Panc1 (cell line): ENCODE measurements around the gene STARD8. TPM values are rescaled to one million over a fixed set of nuclear protein-coding genes. Genes with fewer than 3 reads are reported as not detected.

Experiments
- ATAC-seq: fragments of 200-7000 bp; cut with Tn5 transposase; 2 replicates; pipeline ENCODE4 v1.9.1; 2020; ENCODE audit warnings: mild to moderate bottlenecking, moderate library complexity
- BruUV-seq: library from RNA; stranded (reverse); fragments of 400-500 nt; replicated peaks from 2 replicates; lab custom pipeline; 2021; lab: Mats Ljungman, UMichigan
- CTCF ChIA-PET: fragments of 300-600 bp; sonication (Branson Sonifier 250); formaldehyde crosslinking; loops from one replicate; lab custom pipeline; 2022; ENCODE audit warnings: antibody characterized with exemption; lab: Charles Lee
- POLR2A ChIA-PET: fragments of 300-600 bp; sonication (Branson Sonifier 250); formaldehyde crosslinking; loops from one replicate; lab custom pipeline; 2022; ENCODE audit warnings: antibody characterized with exemption; lab: Charles Lee
- DNase-seq: peaks from one replicate; pipeline ENCODE4 v3.0.0-alpha.2; 2010; ENCODE audit warnings: low read depth, low spot score
- H3K27ac ChIP-seq: 2 replicates; pipeline ENCODE4 v1.5.1; 2011; ENCODE audit warnings: mild to moderate bottlenecking, low read length, inconsistent platforms
- H3K27me3 ChIP-seq: fragments of 200-500 bp; sonication (Bioruptor generic); 2 replicates; pipeline ENCODE4 v1.6.0; 2014; ENCODE audit warnings: low read length, inconsistent platforms; ENCODE audit not compliant: control insufficient read depth, insufficient read depth
- H3K36me3 ChIP-seq: fragments of 200-500 bp; sonication (Bioruptor generic); 2 replicates; pipeline ENCODE4 v1.5.1; 2014; ENCODE audit warnings: inconsistent platforms, mild to moderate bottlenecking, low read length, moderate library complexity; ENCODE audit not compliant: control insufficient read depth, insufficient read depth
- H3K4me1 ChIP-seq: 2 replicates; pipeline ENCODE4 v1.5.1; 2011; ENCODE audit warnings: inconsistent platforms, mild to moderate bottlenecking, low read length, moderate library complexity; ENCODE audit not compliant: control insufficient read depth, insufficient read depth
- H3K4me3 ChIP-seq, 2 experiments: 2 replicates each; pipeline ENCODE4 v1.5.1; 2011 to 2012; ENCODE audit warnings: low read depth in 2 of 2, low read length in 2 of 2, mild to moderate bottlenecking in 2 of 2, inconsistent platforms in 1 of 2, moderate library complexity in 1 of 2
- H3K9me3 ChIP-seq: fragments of 200-500 bp; sonication (Bioruptor generic); 2 replicates; pipeline ENCODE4 v1.5.1; 2014; ENCODE audit warnings: low read depth, mild to moderate bottlenecking, inconsistent platforms, low read length, moderate library complexity; ENCODE audit not compliant: control insufficient read depth, insufficient read depth
- CTCF ChIP-seq: fragments of 450-650 bp; IDR thresholded peaks from 2 replicates; pipeline ENCODE4 v1.5.1; 2017; ENCODE audit warnings: mild to moderate bottlenecking
- POLR2AphosphoS5 ChIP-seq: IDR thresholded peaks from 2 replicates; pipeline ENCODE4 v1.6.1; 2012; ENCODE audit warnings: mild to moderate bottlenecking, low read depth, low read length, moderate library complexity
- REST ChIP-seq, 2 experiments: IDR thresholded peaks; 2 replicates each; pipeline ENCODE4 v1.6.1; 2011 to 2012; ENCODE audit warnings: low read depth in 2 of 2, control low read depth in 1 of 2, low read length in 1 of 2, mild to moderate bottlenecking in 1 of 2, moderate library complexity in 1 of 2; ENCODE audit not compliant: insufficient read depth in 1 of 2
- SIN3A ChIP-seq: IDR thresholded peaks from 2 replicates; pipeline ENCODE4 v1.6.1; 2012; ENCODE audit warnings: low read depth, mild to moderate bottlenecking, low read length, moderate library complexity, borderline replicate concordance; ENCODE audit not compliant: insufficient read depth
- TCF7L2 ChIP-seq: IDR thresholded peaks from 2 replicates; pipeline ENCODE4 v1.6.1; 2011; ENCODE audit warnings: mild to moderate bottlenecking, low read depth, low read length, inconsistent platforms
- in situ Hi-C: cut with HindIII; loops from 2 replicates; pipeline ENCODE4 v1.10.0; 2016; ENCODE audit warnings: low sequenced_read_pairs, low pct_unique_long_range_greater_than_20kb
- intact Hi-C: fragments of 100-400 bp; cut with micrococcal nuclease; formaldehyde crosslinking; loops from one replicate; pipeline ENCODE4 v1.10.0; 2022; ENCODE audit not compliant: unreplicated experiment
- total RNA-seq: library from RNA; stranded (reverse); gene quantifications from one replicate; pipeline ENCODE4 v1.2.1, GENCODE V29; 2021; ENCODE audit not compliant: unreplicated experiment

Gene STARD8
- total RNA-seq, 1 experiment from 2014 or later, result 4.6 TPM

GRCh38 chrX:68703846-68704245, 56.4 kb downstream of the STARD8 start:
- no peak overlapping the region for H3K4me3 ChIP-seq
- intact Hi-C loops, result no loop called here
- in situ Hi-C loops, result no loop called here
- H3K36me3 ChIP-seq, result no peaks in the 10 kb centered on the region
- no peak for TF ChIP-seq SIN3A
- TF ChIP-seq POLR2AphosphoS5, result no peak
- no peak for TF ChIP-seq TCF7L2
- no peak for TF ChIP-seq REST (IDR thresholded peaks at IDR 0.05; ENCODE audit: insufficient read depth in 1 of 2, low read depth in 2 of 2, low read length in 1 of 2)
- TF ChIP-seq CTCF, result no peak
- no peaks in the 10 kb centered on the region for H3K4me1 ChIP-seq
- DNase-seq, result no peak
- POLR2A ChIA-PET, result no interaction called here
- ATAC-seq, result no peak
- no peaks in the 10 kb centered on the region for H3K9me3 ChIP-seq
- CTCF ChIA-PET, result no interaction called here
- no peaks in the 10 kb centered on the region for H3K27me3 ChIP-seq
- BruUV-seq, result no TSS peak
- no peak overlapping the region for H3K27ac ChIP-seq

- Histone ChIP-seq H3K4me1 (no peaks in the 10 kb centered on the region), H3K27ac (no peak overlapping the region), H3K36me3 (no peaks in the 10 kb centered on the region), H3K9me3 (no peaks in the 10 kb centered on the region), H3K27me3 (no peaks in the 10 kb centered on the region), H3K4me3 (no peak overlapping the region)
- intact Hi-C loops (no loop called here), in situ Hi-C loops (no loop called here)
- BruUV-seq, result no TSS peak
- no peak for TF ChIP-seq REST (IDR thresholded peaks at IDR 0.05; ENCODE audit: insufficient read depth in 1 of 2, low read depth in 2 of 2, low read length in 1 of 2)
- no peak for TF ChIP-seq POLR2AphosphoS5
- no peak for TF ChIP-seq SIN3A
- no peak for TF ChIP-seq CTCF
- TF ChIP-seq TCF7L2, result no peak
- POLR2A ChIA-PET, result interaction anchor here (0.5 kb wide), 1 partner anchor 239 kb away, joined by 10 read pairs; no protein-coding TSS in a partner anchor
- ATAC-seq (no peak), DNase-seq (no peak)
- CTCF ChIA-PET, result no interaction called here
Observed at GRCh38 chrX:68705986-68706385, 58.5 kb downstream of the STARD8 start.
